Measurements from ENCODE around the gene CMYA5. TPM values are rescaled to one million over a fixed set of nuclear protein-coding genes. Genes with fewer than 3 reads are reported as not detected.

The CMYA5 gene
- total and polyA plus RNA-seq, 9 of the 15 experiments (the other 6 are each of a cell fraction or from before 2014, with no cell fraction given), result 0.18 to 1.1 (median 0.32) TPM

- no peak for TF ChIP-seq CAMTA2 (CRISPR knock-in tag; conservative IDR thresholded peaks at IDR 0.05)
- peak; percentile 86; the same call in 1 of the 2 replicates for TF ChIP-seq ZNF589 (CRISPR knock-in tag; IDR thresholded peaks at IDR 0.05; ENCODE audit: low read depth)
- TF ChIP-seq LEF1 (IDR thresholded peaks at IDR 0.05), result no peak
- TF ChIP-seq CBFA2T2 (conservative IDR thresholded peaks at IDR 0.05), result peak; percentile 77
- no peak for TF ChIP-seq TCFL5 (CRISPR knock-in tag; conservative IDR thresholded peaks at IDR 0.05)
- no peak; a peak in 1 of 4 replicates for TF ChIP-seq NRF1 (conservative IDR thresholded peaks at IDR 0.05 in 1 of 2, IDR thresholded peaks at IDR 0.05 in 1 of 2)
- TF ChIP-seq DPF2 (IDR thresholded peaks at IDR 0.05), result peak; percentile 75
- TF ChIP-seq TBL1XR1 (IDR thresholded peaks at IDR 0.05; ENCODE audit: low read length in 2 of 2), result no peak
- TF ChIP-seq ILK (tag; IDR thresholded peaks at IDR 0.05; ENCODE audit: borderline replicate concordance, low read depth), result no peak
- TF ChIP-seq MTF1 (CRISPR knock-in tag; IDR thresholded peaks at IDR 0.05; ENCODE audit: borderline replicate concordance), result no peak
- TF ChIP-seq HOMEZ (CRISPR knock-in tag; IDR thresholded peaks at IDR 0.05), result no peak
- TF ChIP-seq NCOR1 (IDR thresholded peaks at IDR 0.05), result peak; percentile 66
- TF ChIP-seq OTX1 (CRISPR knock-in tag; IDR thresholded peaks at IDR 0.05), result no peak
- no peak for TF ChIP-seq ARNT (IDR thresholded peaks at IDR 0.05)
- no peak for TF ChIP-seq NR2C2 (CRISPR knock-in tag; IDR thresholded peaks at IDR 0.05)
- peak; percentile 77; the same call in 1 of the 2 replicates for TF ChIP-seq NR2C2 (tag; IDR thresholded peaks at IDR 0.05)
- no peak for TF ChIP-seq TCF7L2 (IDR thresholded peaks at IDR 0.05; ENCODE audit: low read depth, low read length)
- peak; percentile 61; the same call in 1 of the 2 replicates for TF ChIP-seq ETV1 (tag; conservative IDR thresholded peaks at IDR 0.05; ENCODE audit: low read depth)
- no peak for TF ChIP-seq CGGBP1 (CRISPR knock-in tag; IDR thresholded peaks at IDR 0.05)
- TF ChIP-seq VEZF1 (CRISPR knock-in tag; IDR thresholded peaks at IDR 0.05), result peak; percentile 60
- no peak for TF ChIP-seq ESRRB (CRISPR knock-in tag; IDR thresholded peaks at IDR 0.05; ENCODE audit: borderline replicate concordance)
- TF ChIP-seq JUN (IDR thresholded peaks at IDR 0.05; ENCODE audit: borderline replicate concordance, low read depth, low read length), result peak; percentile 80
- no peak for TF ChIP-seq JUN (CRISPR knock-in tag; IDR thresholded peaks at IDR 0.05; ENCODE audit: borderline replicate concordance)
- peak; percentile 82; the same call in 1 of the 2 replicates for TF ChIP-seq ZNF175 (CRISPR knock-in tag; IDR thresholded peaks at IDR 0.05; ENCODE audit: low read depth)
- 0 out of 2 replicates have a peak, but pooled peaks have one; percentile 42 for TF ChIP-seq PKNOX1 (IDR thresholded peaks at IDR 0.05)
- no peak for TF ChIP-seq PHTF2 (CRISPR knock-in tag; IDR thresholded peaks at IDR 0.05)
These were observed 156.0 kb downstream of the CMYA5 start (continued) for GRCh38 chr5:79845448-79846197.

All from K562 (cell line).